DND-41 (cell line): ENCODE data around the gene POU6F1.

Source experiments
- ATAC-seq: fragments of 200-7000 bp; cut with Tn5 transposase; 3 replicates; pipeline ENCODE4 v1.9.1; 2021; ENCODE audit warnings: low read depth; ENCODE audit not compliant: insufficient read depth
- DNase-seq: peaks from one replicate; pipeline ENCODE4 v3.0.0-alpha.2; 2020
- H2AFZ ChIP-seq: 2 replicates; pipeline ENCODE4 v1.6.0; 2012; ENCODE audit warnings: low read depth, low read length
- H3K27ac ChIP-seq: 2 replicates; pipeline ENCODE4 v1.5.1; 2012; ENCODE audit warnings: low read length, inconsistent platforms
- H3K27me3 ChIP-seq: fragments of 200-600 bp; sonication (generic); 2 replicates; pipeline ENCODE4 v1.6.0; 2012; ENCODE audit warnings: low read length, mild to moderate bottlenecking, inconsistent platforms; ENCODE audit not compliant: insufficient read depth, poor library complexity
- H3K36me3 ChIP-seq: 2 replicates; pipeline ENCODE4 v1.5.1; 2012; ENCODE audit warnings: low read length, inconsistent platforms; ENCODE audit not compliant: insufficient read depth
- H3K4me1 ChIP-seq: 2 replicates; pipeline ENCODE4 v1.5.1; 2012; ENCODE audit warnings: mild to moderate bottlenecking, low read length; ENCODE audit not compliant: insufficient read depth
- H3K4me2 ChIP-seq: 2 replicates; pipeline ENCODE4 v1.6.0; 2012; ENCODE audit warnings: mild to moderate bottlenecking, moderate library complexity, low read length, inconsistent platforms; ENCODE audit not compliant: insufficient read depth
- H3K4me3 ChIP-seq, 2 experiments: fragments of 200-600 bp in 1 of 2; shearing (Covaris generic) in 1 of 2; 2 replicates each; pipeline ENCODE4 v1.5.1; 2012 to 2016; ENCODE audit warnings: inconsistent platforms in 2 of 2, low read length in 2 of 2, mild to moderate bottlenecking in 2 of 2, low read depth in 1 of 2, moderate library complexity in 1 of 2
- H3K79me2 ChIP-seq: 2 replicates; pipeline ENCODE4 v1.6.0; 2012; ENCODE audit warnings: low read length, inconsistent platforms; ENCODE audit not compliant: insufficient read depth
- H3K9ac ChIP-seq: 2 replicates; pipeline ENCODE4 v1.6.0; 2012; ENCODE audit warnings: low read depth, mild to moderate bottlenecking, inconsistent platforms, low read length, moderate library complexity
- H3K9me3 ChIP-seq: 2 replicates; pipeline ENCODE4 v1.5.1; 2012; ENCODE audit warnings: low read length, moderate library complexity, mild to moderate bottlenecking, inconsistent platforms; ENCODE audit not compliant: insufficient read depth, severe bottlenecking
- H4K20me1 ChIP-seq: 2 replicates; pipeline ENCODE4 v1.6.0; 2012; ENCODE audit warnings: low read length; ENCODE audit not compliant: insufficient read depth
- EZH2 ChIP-seq: IDR thresholded peaks from 3 replicates; pipeline ENCODE4 v1.6.1; 2012; ENCODE audit warnings: borderline replicate concordance, low read depth, mild to moderate bottlenecking, moderate library complexity, low read length, inconsistent platforms; ENCODE audit not compliant: severe bottlenecking
- TF ChIP-seq, protein P1 (sequence below): IDR thresholded peaks from 2 replicates; pipeline ENCODE4 v1.5.1; 2012; ENCODE audit warnings: borderline replicate concordance, low read length, moderate library complexity, mild to moderate bottlenecking; ENCODE audit not compliant: poor library complexity, severe bottlenecking; ENCODE audit errors: extremely low read depth

The POU6F1 gene

DNA sequence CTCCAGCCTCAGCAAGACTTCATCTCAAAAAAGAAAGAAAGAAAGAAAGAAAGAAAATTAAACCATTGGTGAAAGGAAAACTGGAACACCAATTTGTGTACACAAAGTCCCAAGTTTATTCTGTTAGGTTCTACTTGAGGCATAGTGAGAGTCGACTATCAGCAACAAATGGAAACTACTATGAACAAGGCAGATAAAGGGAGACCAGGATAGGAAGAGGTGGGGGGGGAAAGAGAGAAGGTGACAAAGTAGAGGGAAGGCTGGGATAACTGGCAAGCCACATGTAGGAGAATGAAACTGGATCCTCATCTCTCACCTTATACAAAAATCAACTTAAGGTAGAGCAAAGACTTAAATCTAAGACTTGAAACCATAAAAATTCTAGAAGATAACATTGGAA lies 70.6 kb downstream of the POU6F1 start:
- Histone ChIP-seq H3K79me2 (peaks cover 65% of the 10 kb centered on the region), H3K4me3 (no peak overlapping the region)
- TF ChIP-seq, protein P1, sequence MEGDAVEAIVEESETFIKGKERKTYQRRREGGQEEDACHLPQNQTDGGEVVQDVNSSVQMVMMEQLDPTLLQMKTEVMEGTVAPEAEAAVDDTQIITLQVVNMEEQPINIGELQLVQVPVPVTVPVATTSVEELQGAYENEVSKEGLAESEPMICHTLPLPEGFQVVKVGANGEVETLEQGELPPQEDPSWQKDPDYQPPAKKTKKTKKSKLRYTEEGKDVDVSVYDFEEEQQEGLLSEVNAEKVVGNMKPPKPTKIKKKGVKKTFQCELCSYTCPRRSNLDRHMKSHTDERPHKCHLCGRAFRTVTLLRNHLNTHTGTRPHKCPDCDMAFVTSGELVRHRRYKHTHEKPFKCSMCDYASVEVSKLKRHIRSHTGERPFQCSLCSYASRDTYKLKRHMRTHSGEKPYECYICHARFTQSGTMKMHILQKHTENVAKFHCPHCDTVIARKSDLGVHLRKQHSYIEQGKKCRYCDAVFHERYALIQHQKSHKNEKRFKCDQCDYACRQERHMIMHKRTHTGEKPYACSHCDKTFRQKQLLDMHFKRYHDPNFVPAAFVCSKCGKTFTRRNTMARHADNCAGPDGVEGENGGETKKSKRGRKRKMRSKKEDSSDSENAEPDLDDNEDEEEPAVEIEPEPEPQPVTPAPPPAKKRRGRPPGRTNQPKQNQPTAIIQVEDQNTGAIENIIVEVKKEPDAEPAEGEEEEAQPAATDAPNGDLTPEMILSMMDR, result no peak
- no peak for TF ChIP-seq EZH2

DNA sequence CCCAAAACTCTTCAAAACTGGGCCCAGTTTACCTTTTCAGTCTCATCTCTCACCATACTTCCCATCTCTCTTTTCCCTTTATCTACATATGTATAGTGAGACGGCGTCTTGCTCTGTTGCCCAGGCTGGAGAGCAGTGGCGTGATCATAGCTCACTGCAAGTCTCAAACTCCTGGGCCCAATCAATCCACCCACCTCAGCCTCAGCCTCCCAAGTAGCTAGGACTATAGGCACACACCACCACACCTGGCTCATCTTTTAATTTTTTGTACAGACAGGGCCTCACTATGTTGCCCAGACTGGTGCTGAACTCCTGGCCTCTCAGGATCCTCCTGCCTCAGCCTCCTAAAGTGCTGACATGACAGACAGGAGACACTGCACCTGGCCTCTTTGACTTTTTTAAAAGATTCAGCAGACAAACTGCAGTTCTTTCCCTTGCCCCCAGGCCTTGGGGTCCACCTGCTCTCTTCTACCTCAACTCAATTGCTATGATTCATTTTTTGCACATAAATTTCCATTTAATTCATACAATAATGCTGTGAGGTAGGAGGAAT lies 78.5 kb downstream of the POU6F1 start:
- H3K4me2 ChIP-seq, result no peak overlapping the region
- H3K4me3 ChIP-seq, result no peak overlapping the region
- H3K4me1 ChIP-seq, result no peaks in the 10 kb centered on the region
- peaks cover 4% of the 10 kb centered on the region; the same call in 1 of the 2 replicates for H4K20me1 ChIP-seq
- no peak overlapping the region for H3K27ac ChIP-seq
- no peak overlapping the region for H3K9ac ChIP-seq
- DNase-seq, result no peak
- TF ChIP-seq, protein P1, result no peak
- no peak for TF ChIP-seq EZH2
- H3K79me2 ChIP-seq, result peaks cover 30% of the 10 kb centered on the region
- H2AFZ ChIP-seq, result no peak overlapping the region
- peaks cover 16% of the 10 kb centered on the region for H3K36me3 ChIP-seq
- no peak for ATAC-seq
- no peaks in the 10 kb centered on the region for H3K9me3 ChIP-seq
- no peaks in the 10 kb centered on the region for H3K27me3 ChIP-seq

More for the DNA sequence above, 70.6 kb downstream of the POU6F1 start:
- Histone ChIP-seq H3K4me2 (no peak overlapping the region), H3K27me3 (no peaks in the 10 kb centered on the region), H3K36me3 (0 out of 2 replicates have a peak, but pooled peaks cover 3% of the 10 kb centered on the region), H4K20me1 (peaks cover 25% of the 10 kb centered on the region; the same call in 1 of the 2 replicates), H3K9me3 (no peaks in the 10 kb centered on the region), H3K4me1 (no peaks in the 10 kb centered on the region), H3K9ac (no peak overlapping the region), H3K27ac (no peak overlapping the region), H2AFZ (no peak overlapping the region)
- ATAC-seq (no peak), DNase-seq (no peak)
